HG03378 (cell line): Measurements from ENCODE around the gene AIPL1.
A peak's percentile ranks its signal among the peaks of the same experiment; 100 is the strongest.

ENCODE experiments used
- ATAC-seq: cut with Tn5 transposase; IDR thresholded peaks from one replicate; pipeline ENCODE4 v1.9.1; 2021; ENCODE audit warnings: mild to moderate bottlenecking, moderate library complexity; ENCODE audit not compliant: unreplicated experiment

AIPL1 gene

GRCh38 chr17:6450926-6451832 lies 16.3 kb upstream of the AIPL1 start:
- no peak for ATAC-seq

- ATAC-seq: no peak
These were observed 14.4 kb upstream of the AIPL1 start for GRCh38 chr17:6449307-6449706.

GRCh38 chr17:6448473-6448872 lies 13.6 kb upstream of the AIPL1 start:
- ATAC-seq: no peak

- ATAC-seq: no peak
These were observed 11.7 kb upstream of the AIPL1 start for GRCh38 chr17:6446516-6447100.

GRCh38 chr17:6444571-6445335 lies 9.8 kb upstream of the AIPL1 start:
- ATAC-seq: no peak

- peak; percentile 58 for ATAC-seq
These were observed 9.0 kb upstream of the AIPL1 start, which contains the start of gene PIMREG for GRCh38 chr17:6443692-6444570. Gene PIMREG, plus strand, starts transcription at chr17:6444455. Its CDS starts 656 bp downstream, at chr17:6445111.

- no peak for ATAC-seq
These were observed 7.9 kb upstream of the AIPL1 start for GRCh38 chr17:6442775-6443174.

- no peak for ATAC-seq
These were observed 5.0 kb upstream of the AIPL1 start for GRCh38 chr17:6439951-6440350.

GRCh38 chr17:6437956-6438355 lies 3.0 kb upstream of the AIPL1 start:
- no peak for ATAC-seq

GRCh38 chr17:6437466-6437865 lies 2.5 kb upstream of the AIPL1 start:
- no peak for ATAC-seq

- ATAC-seq: no peak
These were observed 1.0 kb upstream of the AIPL1 start for GRCh38 chr17:6435968-6436367.

- no peak for ATAC-seq
These were observed 4.2 kb downstream of the AIPL1 start for GRCh38 chr17:6430769-6431168.

- no peak for ATAC-seq
These were observed 5.7 kb downstream of the AIPL1 start for GRCh38 chr17:6429266-6429665.

GRCh38 chr17:6428207-6428965 lies 6.5 kb downstream of the AIPL1 start:
- no peak for ATAC-seq

GRCh38 chr17:6427279-6427781 lies 7.6 kb downstream of the AIPL1 start:
- ATAC-seq: no peak

GRCh38 chr17:6426356-6427101 lies 8.4 kb downstream of the AIPL1 start:
- ATAC-seq: no peak

GRCh38 chr17:6425407-6425806 lies 9.5 kb downstream of the AIPL1 start:
- ATAC-seq: no peak

- no peak for ATAC-seq
These were observed 11.0 kb downstream of the AIPL1 start for GRCh38 chr17:6423931-6424330.

GRCh38 chr17:6422654-6423241 lies 12.2 kb downstream of the AIPL1 start:
- no peak for ATAC-seq
